Ishikawa (cell line): ENCODE measurements around the gene SPON1.

Experiments used
- EGR1 ChIP-seq: IDR thresholded peaks from 2 replicates; pipeline ENCODE4 v1.6.1; 2012
- EP300 ChIP-seq: IDR thresholded peaks from 2 replicates; pipeline ENCODE4 v1.6.1; 2012; ENCODE audit warnings: borderline replicate concordance

- TF ChIP-seq EP300 (no peak), EGR1 (no peak)
These were observed 231.1 kb downstream of the SPON1 start for GRCh38 chr11:14193644-14194043.
